ENCODE results near the gene AKR1C4. TPM values are rescaled to one million over a fixed set of nuclear protein-coding genes. Genes with fewer than 3 reads are reported as not detected.

Gene AKR1C4
- total RNA-seq, 1 experiment from 2014 or later: not detected

GRCh38 chr10:5188358-5188757, 8.3 kb upstream of the AKR1C4 start:
- H3K9me3 Mint-ChIP-seq: peaks cover 19 to 84% of the 10 kb centered on the region in 2 experiments

More at GRCh38 chr10:5188358-5188757, 8.3 kb upstream of the AKR1C4 start:
- Mint-ChIP-seq H3K36me3 (ENCODE audit: insufficient read depth in 1 of 3, low read depth in 3 of 3) (peaks cover 0 to 2% (median 0%) of the 10 kb centered on the region in 3 experiments; a peak in 2 of 7 replicates), H3K4me1 (0 out of 4 replicates have a peak, but pooled peaks cover 0 to 3% of the 10 kb centered on the region in 2 experiments), H3K27ac (no peak overlapping the region), H3K4me3 (no peak overlapping the region), H3K27me3 (ENCODE audit: low read depth) (no peaks in the 10 kb centered on the region; the same call in 1 of the 2 replicates)
- H2BK120ac ChIP-seq (ENCODE audit: low read depth, low read length, poor library complexity, severe bottlenecking): no peak overlapping the region
- TF ChIP-seq, protein P1, sequence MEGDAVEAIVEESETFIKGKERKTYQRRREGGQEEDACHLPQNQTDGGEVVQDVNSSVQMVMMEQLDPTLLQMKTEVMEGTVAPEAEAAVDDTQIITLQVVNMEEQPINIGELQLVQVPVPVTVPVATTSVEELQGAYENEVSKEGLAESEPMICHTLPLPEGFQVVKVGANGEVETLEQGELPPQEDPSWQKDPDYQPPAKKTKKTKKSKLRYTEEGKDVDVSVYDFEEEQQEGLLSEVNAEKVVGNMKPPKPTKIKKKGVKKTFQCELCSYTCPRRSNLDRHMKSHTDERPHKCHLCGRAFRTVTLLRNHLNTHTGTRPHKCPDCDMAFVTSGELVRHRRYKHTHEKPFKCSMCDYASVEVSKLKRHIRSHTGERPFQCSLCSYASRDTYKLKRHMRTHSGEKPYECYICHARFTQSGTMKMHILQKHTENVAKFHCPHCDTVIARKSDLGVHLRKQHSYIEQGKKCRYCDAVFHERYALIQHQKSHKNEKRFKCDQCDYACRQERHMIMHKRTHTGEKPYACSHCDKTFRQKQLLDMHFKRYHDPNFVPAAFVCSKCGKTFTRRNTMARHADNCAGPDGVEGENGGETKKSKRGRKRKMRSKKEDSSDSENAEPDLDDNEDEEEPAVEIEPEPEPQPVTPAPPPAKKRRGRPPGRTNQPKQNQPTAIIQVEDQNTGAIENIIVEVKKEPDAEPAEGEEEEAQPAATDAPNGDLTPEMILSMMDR (conservative IDR thresholded peaks at IDR 0.05): no peak
- H2BK15ac ChIP-seq (ENCODE audit: low read depth, low read length): no peak overlapping the region
- no peaks in the 10 kb centered on the region for H3K79me2 ChIP-seq (ENCODE audit: insufficient read depth, low read length)
- no peak overlapping the region for H3K23ac ChIP-seq (ENCODE audit: insufficient read length, low read depth, low read length)
- H3K4ac ChIP-seq (ENCODE audit: low read depth, low read length): no peak overlapping the region
- H2AFZ ChIP-seq (ENCODE audit: low read length): no peak overlapping the region
- DNase-seq: no peak
- no peak overlapping the region for H2AK5ac ChIP-seq (ENCODE audit: insufficient read length, low read length)
- H2BK12ac ChIP-seq (ENCODE audit: insufficient read length, low read depth, low read length): no peak overlapping the region
- WGBS (ENCODE audit: extremely low coverage, insufficient read length, low lambda C conversion rate): no CpG with 5 or more reads among the region's 2 CpGs
- no peak overlapping the region for H2BK5ac ChIP-seq (ENCODE audit: insufficient read length, low read length)
- no peaks in the 10 kb centered on the region for H3K4me1 ChIP-seq (ENCODE audit: insufficient read depth, low read length)
- H3K18ac ChIP-seq (ENCODE audit: insufficient read length, low read depth, low read length): no peak overlapping the region
- no peak overlapping the region for H3T11ph ChIP-seq (ENCODE audit: low read length)
- H3K79me1 ChIP-seq (ENCODE audit: insufficient read depth, low read depth, low read length, poor library complexity, severe bottlenecking): no peaks in the 10 kb centered on the region
- no peak overlapping the region for H3K9ac ChIP-seq (ENCODE audit: extremely low read depth, insufficient read length, low read length)
- no peaks in the 10 kb centered on the region for H3K9me3 ChIP-seq (ENCODE audit: control insufficient read depth, low read depth, low read length)
- no peaks in the 10 kb centered on the region for H3K27me3 ChIP-seq (ENCODE audit: insufficient read depth, low read length)
- no peak overlapping the region for H4K91ac ChIP-seq (ENCODE audit: insufficient read length, low read depth, low read length)
- H3K14ac ChIP-seq (ENCODE audit: insufficient read depth, low read length): no peak overlapping the region
- no peak overlapping the region for H3K4me2 ChIP-seq (ENCODE audit: insufficient read depth, insufficient read length, low read length)
- H4K8ac ChIP-seq (replicated peaks; ENCODE audit: insufficient read length, low read depth, low read length): no peak overlapping the region
- no peaks in the 10 kb centered on the region for H3K23me2 ChIP-seq (ENCODE audit: insufficient read length, low read depth, low read length, poor library complexity, severe bottlenecking)
- no peaks in the 10 kb centered on the region for H4K20me1 ChIP-seq (ENCODE audit: control insufficient read depth, insufficient read depth, insufficient read length)
- H3K56ac ChIP-seq (ENCODE audit: insufficient read length, low read depth, low read length): no peak overlapping the region
- no peak overlapping the region for H3K27ac ChIP-seq (ENCODE audit: insufficient read length, low read depth, low read length)
- no peak overlapping the region for H4K5ac ChIP-seq (ENCODE audit: insufficient read length, low read depth, low read length)
- H2BK20ac ChIP-seq (ENCODE audit: low read depth, low read length, poor library complexity, severe bottlenecking): no peak overlapping the region

Measured in H9 (cell line).